ENCODE measurements around the gene MYO1B.

MYO1B gene

GRCh38 chr2:191327484-191327883 is 82.3 kb downstream of the MYO1B start:
- DNase-seq: no peak

DNA sequence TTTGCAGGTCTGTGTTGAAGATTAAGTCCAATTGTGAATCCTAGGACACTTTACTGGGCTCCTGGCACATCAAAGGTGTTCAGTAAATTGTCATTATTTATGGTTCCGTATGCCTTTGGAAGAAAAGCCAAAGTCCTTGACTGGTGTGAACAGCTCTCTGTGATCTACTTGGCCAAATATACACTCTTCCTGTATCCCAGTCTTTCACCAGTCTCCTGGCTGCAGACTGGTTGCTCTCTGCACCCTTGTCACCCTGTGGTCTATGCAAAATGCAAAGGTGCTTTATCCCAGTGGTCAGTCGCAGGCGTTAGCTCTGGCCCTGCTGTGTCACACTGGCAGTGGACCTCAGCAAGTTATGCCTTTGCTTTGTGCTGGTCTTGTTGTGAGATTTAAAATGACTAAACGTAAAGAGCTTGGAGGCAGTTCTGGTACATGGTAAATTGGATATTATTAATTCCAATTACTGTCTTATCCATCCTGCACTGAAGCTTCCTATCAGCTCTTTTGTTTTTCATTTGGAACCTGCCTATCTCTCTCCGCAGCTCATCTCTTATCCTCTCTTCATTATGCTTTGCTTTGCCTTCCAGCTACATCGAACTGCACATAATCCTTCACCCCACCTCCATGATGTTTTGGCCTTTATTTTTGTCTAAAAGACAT is 83.1 kb downstream of the MYO1B start:
- DNase-seq: no peak

DNA sequence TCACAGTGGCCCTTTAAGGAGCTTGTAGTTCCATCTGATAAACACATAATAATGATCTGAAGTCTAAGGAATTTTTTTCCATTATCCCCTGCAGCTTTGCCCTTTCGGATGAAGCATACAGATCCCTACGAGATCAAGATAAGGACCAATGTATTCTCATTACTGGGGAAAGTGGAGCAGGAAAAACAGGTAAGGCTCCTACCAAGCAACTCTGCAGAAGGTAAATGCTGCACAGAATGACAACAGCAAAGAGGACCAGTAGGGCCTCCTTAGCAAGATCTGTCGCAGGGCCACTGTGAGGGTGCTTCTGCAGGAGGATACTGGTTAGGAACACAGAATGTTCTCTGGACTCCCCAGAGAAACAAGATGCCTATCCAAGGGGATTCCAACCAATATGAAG is 84.6 kb downstream of the MYO1B start:
- no peak for DNase-seq

DNA sequence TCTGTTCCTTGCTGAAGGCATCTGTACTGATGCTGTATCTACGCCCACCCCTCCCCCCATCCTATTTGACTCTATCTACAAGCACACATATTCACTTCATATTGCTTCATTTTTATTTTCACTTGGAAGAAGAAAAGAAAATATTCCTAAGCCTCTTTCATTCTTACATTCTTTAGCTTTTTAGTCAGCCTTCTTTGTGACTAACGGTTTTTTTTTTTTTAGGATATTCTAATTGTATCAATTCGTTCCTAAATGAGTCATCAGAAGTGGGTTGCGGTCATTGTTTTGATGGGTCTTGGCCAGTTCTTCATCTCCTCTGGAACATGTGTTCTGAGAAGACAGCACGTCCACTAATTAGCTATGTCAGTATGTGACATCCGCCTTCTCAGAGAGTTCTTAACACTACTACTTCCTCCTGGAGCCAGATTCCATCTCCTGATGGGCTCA is 88.7 kb downstream of the MYO1B start:
- no peak for DNase-seq

GRCh38 chr2:191335875-191336464 is 90.8 kb downstream of the MYO1B start:
- no peak for DNase-seq

- DNase-seq: no peak
Measured at GRCh38 chr2:191341436-191341835, 96.2 kb downstream of the MYO1B start.

- DNase-seq: no peak
Measured at GRCh38 chr2:191343796-191344338, 98.7 kb downstream of the MYO1B start.

DNA sequence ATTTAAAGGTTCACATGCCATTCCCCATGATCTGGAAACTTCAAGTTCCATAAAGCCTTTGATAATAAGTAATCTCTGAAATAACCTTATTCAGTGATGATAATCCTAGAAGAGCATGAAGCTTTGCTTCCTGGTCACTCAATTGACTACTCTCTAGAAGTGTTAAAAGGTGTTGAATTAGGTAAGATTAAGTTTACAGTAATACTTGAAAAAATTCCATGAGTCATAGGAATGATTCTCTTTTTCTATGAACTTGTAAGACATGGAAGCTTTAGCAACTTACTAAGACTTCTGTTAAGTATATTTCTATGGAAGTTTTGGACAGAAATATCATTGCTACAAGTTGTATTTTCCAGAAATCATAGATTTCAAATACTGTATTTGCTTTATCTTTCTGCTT is 100.6 kb downstream of the MYO1B start:
- DNase-seq: no peak

- no peak for DNase-seq
Measured at GRCh38 chr2:191347154-191347553, 102.0 kb downstream of the MYO1B start.

DNA sequence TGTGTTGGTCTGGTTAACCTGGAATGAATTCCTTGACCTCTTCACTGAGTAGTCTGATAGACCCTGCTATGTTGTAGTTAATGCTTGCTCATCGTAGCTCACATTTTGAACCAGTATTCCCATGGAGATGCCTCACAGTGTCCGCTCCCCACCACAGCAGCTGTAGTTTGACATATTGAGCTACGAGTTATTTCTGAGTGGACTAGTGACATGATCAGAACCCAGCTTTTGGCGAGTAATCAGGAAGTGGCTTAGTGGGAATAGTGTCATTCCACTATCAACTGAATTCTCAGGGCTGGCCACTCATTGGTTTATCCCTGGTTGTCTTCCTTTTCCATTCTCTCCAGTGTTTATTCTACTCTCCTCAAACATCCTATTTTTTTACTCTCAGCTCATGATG is 102.7 kb downstream of the MYO1B start:
- no peak for DNase-seq

DNA sequence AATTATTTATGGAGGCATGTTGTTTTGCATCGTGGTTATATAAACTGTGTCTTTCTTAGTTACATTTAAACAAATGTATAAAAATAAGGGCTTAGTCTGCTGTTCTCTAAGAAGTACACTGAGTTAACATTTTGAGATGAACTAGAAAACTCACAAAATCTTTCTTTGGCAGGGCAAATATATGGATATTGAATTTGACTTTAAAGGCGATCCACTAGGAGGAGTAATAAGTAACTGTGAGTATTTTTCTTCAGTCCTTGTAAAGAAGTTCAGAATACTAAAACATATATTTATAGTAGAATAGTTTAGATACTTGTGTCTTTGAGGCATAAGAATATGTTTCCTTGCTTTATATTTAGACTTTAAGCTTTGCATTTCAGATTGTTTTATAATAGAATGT is 104.8 kb downstream of the MYO1B start:
- no peak for DNase-seq

- no peak for DNase-seq
Measured at GRCh38 chr2:191350826-191351225, 105.6 kb downstream of the MYO1B start.

DNA sequence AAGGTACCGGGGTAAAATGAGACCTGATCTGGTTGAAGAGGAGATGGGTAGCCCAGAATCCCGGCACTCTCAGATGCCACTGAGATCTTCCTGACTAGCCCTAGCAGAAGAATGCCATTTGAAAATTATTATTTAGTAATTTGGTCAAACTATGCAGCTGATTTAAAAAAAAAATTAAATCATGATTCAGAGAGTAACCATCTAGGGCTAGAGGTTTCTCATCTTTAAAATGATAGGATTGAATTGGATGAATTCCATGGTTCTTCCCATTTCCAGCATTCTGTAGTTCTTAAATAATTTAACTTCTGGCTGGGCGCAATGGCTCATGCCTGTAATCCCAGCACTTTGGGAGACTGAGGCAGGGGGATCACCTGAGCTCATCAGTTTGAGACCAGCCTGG is 106.1 kb downstream of the MYO1B start:
- DNase-seq: no peak

GRCh38 chr2:191351921-191352320 is 106.7 kb downstream of the MYO1B start:
- DNase-seq: no peak

DNA sequence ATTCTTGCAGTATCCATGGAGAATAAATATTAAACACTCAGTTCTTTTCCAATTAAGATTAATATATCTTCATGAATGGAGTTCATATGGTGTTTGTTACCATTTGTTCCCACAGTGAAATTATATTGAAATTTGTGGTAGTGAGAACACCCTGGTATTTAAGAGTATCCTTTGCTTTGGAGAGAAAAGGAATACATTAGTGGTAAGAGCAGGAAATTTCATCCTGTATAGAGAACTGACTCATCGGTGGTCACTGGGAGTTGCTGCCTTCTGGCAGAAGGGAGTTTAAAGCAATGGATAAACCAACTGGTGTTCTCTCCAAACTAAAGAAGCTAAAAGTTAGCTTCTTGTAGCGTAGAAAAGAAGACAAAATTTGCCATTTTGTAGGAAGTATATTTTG is 107.3 kb downstream of the MYO1B start:
- DNase-seq: no peak

DNA sequence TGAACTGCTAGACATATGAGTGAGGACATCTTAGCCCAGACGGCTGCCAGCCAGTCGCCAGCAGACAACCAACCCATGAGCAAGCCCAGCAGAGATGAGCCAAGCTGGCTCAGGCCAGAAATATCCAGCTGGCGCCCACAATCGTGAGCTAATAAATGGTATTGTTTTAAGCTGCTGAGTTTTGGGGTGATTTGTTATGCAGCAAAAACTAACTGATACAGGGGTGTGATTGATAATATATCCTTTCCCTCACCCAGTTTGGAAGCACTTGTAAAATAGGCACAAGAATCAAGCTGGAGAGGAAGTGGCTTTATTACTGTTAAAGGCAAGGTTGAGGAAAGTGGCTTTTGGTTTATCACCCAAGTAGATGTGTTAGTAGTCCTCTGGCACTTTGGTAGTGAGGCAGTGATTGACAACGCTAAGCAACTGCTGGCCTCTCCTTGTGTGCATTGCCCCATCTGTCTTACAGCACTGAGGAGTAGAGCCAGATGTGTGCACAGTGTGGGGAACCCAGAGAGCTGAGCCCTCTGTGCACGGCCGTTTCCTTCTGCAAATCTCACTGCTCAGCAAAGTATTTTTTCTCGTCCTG is 110.1 kb downstream of the MYO1B start:
- DNase-seq: no peak

GRCh38 chr2:191357678-191358077 is 112.5 kb downstream of the MYO1B start:
- DNase-seq: no peak

GRCh38 chr2:191358325-191359025 is 113.3 kb downstream of the MYO1B start:
- DNase-seq: no peak

GRCh38 chr2:191359133-191359532 is 113.9 kb downstream of the MYO1B start:
- DNase-seq: no peak

DNA sequence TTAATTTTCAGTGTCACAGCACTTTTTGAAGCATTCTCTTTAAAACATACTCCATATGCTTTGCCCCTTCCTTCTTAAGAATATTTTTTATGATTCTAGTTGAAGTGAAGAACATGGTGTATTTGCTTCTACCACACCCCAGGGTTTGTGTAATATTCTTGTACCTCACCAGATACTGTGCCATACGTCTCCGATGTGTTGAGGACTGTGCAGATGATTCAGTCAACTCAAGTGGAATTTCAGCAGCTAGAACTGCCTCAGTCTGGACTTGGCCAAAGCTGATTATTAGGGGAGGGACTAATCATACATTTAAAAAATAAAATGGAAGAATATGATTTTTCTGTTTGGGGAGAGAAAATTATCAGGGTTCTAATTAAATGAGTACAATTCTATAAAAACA is 115.7 kb downstream of the MYO1B start:
- DNase-seq: no peak

DNA sequence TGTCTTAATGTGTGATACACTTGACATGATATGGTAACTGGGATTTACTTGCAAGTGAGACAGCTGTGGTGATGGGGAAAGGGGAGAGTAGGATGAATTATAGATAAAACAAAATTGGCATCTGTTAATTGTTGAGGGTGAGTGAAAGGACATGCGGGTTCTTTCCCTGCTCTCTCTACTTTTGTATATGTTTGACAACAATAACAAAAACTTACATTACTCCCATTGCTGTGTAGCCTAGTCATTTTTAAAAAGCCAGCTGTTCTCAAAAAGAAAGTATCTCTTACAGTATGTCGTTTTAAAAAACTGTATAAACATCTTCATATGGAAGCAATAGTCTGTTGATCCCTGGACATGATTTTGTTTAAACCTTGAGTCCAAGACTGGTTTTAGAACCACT is 117.6 kb downstream of the MYO1B start:
- no peak for DNase-seq

- DNase-seq: no peak
Measured at GRCh38 chr2:191363267-191363666, 118.1 kb downstream of the MYO1B start.

DNA sequence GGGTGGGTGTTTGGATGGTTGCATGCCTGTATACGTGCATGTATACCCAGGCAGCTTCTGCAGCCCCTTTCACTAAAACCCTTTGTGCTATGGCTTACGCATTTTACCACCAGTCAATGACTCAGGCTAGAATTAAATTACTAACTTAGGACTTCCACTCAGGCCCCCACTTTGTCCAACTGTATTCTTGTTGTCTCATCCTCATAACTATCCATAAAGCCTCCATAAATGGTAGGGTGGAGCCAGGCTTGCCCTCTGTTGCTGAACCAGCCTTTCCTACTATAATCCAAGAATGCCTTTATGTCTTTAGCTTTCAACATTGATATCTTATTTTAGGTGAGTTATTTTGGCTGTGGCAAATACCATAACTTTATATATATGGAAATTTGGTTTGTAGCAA is 119.9 kb downstream of the MYO1B start:
- no peak for DNase-seq

DNA sequence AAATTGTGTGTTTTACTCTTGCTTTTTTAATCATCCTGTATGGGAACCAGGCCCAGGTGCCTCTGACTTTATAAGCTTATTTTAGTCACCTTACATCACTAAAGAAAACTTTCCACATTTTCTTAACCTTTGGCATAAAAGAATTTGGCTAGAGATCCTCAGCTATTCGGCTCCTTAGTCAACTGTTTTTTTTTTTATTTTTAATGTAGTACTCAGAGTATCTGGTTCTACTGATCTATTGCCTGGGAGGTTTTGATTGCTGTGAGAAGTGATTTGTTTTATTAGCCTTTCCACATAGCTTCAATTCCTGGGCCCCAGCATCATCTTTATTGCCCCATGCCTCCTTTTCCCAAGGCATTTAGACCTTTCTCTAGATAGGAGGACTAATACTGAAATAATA is 121.0 kb downstream of the MYO1B start:
- DNase-seq: no peak

Measured in femur (tissue), 1 donor.